GM21737 (cell line): ENCODE data around the gene HAUS7.

Experiments used
- ATAC-seq: cut with Tn5 transposase; IDR thresholded peaks from one replicate; pipeline ENCODE4 v1.9.1; 2021; ENCODE audit warnings: mild to moderate bottlenecking, moderate library complexity; ENCODE audit not compliant: unreplicated experiment

Gene HAUS7

GRCh38 chrX:153441981-153442380 lies 28.4 kb downstream of the HAUS7 start:
- ATAC-seq: no peak

DNA sequence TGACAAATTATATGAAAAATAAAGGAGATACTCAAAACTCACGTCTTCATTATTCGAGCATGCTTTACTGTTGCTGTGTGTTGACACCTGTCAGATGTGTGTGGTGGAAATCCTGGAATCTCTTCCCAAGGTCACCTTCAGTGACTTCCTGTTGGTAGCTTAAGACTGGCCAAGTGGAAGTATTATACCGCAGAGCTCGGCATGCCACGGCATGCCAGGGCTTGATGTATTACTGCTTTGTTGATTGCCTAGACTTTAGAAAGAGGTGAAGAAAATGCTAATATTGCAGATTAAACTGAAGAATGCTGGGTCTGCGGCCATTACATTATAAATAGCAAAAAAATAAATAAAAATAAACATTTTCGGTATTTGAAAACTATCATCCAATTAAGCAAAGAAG lies 29.1 kb downstream of the HAUS7 start:
- no peak for ATAC-seq

GRCh38 chrX:153440556-153441135 lies 29.7 kb downstream of the HAUS7 start:
- ATAC-seq: no peak

DNA sequence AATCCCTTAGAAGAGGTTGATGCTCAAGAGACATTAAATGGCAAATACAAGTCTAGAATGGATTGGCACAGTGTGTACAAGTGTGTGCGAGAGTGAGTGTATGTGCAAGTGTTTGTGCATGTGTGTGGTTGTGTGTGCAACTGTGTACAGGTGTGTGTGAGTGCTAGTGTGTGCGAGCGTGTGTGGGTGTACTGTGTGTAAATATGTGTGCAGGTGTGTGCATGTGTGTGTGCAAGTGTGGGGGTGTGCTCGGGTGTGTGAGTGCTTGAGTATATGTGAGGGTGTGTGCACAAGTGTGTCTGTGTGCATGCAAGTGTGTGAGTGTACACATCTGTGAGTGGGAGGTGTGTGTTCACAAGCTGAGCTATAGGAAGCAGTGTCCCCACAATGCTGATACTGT lies 30.4 kb downstream of the HAUS7 start:
- no peak for ATAC-seq

DNA sequence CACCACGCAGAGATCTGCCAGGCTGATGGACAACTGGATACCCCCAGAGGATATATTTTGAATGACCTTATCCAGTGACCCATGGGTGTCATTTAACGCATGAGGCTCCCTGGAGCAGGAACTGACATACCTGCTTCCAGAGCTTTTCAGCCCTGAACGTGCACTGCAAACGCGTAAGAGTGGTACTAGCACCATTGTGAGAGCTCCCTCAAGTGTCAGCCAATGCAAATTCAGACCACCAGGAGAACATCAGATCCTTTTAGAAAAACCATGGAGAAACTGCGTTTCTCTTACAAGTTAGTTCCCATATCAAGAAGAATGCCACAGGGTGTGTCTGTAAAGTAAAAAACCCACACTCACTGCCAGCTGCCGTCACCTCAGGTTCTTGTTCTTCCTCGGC lies 31.8 kb downstream of the HAUS7 start:
- no peak for ATAC-seq

- ATAC-seq: no peak
Observed at GRCh38 chrX:153435845-153436244, 34.5 kb downstream of the HAUS7 start.

GRCh38 chrX:153434801-153435200 lies 35.6 kb downstream of the HAUS7 start:
- no peak for ATAC-seq

- ATAC-seq: no peak
Observed at GRCh38 chrX:153433781-153434285, 36.5 kb downstream of the HAUS7 start.

DNA sequence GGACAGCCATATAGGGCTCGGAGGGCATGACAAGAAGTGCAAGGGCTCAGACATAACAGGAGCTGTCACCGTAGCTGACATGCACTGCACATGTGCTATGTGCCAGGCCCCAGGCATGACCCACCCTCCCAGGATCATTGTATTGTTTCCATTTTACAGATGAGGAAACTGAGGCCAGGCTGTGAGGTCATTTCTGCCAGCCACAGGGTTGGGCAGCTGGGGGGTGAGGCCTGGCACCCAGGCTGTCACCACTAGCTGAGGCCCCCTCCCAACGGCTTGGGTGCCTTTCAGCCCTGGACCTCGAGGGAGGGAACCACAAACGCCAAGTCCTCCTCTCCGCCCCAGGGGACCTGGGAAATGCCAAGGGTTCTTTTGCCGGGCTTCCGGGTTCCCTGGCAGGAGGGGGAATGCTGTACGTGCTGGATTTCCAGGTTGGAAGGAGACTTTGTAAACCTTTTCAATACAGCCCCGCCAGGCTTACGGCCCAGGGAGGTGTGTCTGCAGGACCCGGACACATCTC lies 37.2 kb downstream of the HAUS7 start:
- ATAC-seq: no peak

DNA sequence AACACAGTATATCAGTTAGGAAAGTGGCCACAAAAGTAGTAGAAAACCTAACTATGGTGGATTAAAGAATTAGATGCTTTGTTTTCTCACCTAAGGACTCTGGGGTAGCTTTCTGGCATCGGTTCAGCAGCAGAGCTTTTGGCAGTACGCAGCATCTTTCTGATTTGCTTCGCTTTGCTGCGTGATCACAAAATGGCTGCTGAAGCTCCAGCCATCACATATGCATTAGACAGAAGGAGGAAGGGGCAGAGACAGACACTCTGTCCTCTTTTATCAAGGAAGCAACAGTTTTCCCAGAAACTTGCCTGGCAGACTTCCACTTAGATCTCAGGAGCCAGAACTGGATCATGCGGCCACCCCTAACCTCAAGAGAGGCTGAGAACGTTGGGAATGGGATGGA lies 39.6 kb downstream of the HAUS7 start:
- no peak for ATAC-seq

DNA sequence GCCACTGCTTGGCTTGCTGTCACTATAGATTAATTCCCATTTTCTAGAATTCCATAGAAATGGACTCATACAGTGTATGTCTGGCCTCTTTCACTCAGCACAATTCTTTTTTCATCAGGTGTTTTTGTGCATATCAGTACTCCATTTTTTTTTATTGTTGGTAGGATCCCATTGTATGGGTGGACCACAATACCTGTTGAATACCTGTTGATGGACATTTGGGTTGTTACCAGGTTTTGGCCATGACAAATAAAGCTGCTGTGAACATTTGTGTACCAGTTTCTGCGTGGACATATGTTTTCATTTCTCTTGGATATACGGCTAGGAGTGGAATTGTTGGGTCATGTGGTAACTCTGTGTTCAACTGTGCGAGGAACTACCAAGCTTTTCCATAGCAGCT lies 44.2 kb downstream of the HAUS7 start:
- no peak for ATAC-seq

- ATAC-seq: no peak
Observed at GRCh38 chrX:153423652-153424051, 46.7 kb downstream of the HAUS7 start.

GRCh38 chrX:153421856-153422255 lies 48.5 kb downstream of the HAUS7 start:
- ATAC-seq: no peak

DNA sequence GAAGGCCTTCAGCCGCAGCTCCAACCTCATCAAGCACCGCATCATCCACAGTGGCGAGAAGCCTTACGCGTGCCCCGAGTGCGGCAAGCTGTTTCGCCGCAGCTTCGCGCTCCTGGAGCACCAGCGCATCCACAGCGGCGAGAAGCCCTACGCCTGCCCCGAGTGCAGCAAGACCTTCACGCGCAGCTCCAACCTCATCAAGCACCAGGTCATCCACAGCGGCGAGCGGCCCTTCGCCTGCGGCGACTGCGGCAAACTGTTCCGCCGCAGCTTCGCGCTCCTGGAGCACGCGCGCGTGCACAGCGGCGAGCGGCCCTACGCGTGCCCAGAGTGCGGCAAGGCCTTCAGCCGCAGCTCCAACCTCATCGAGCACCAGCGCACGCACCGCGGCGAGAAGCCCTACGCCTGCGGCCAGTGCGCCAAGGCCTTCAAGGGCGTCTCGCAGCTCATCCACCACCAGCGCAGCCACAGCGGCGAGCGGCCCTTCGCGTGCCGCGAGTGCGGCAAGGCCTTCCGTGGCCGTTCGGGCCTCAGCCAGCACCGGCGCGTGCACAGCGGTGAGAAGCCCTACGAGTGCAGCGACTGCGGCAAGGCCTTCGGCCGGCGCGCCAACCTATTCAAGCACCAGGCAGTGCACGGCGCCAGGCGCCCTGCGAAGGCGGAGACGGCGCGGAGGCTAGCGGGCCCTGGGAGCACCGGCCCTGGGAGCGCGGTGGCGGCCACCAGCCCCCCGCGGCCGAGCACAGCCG lies 49.4 kb downstream of the HAUS7 start:
- ATAC-seq: no peak

GRCh38 chrX:153417637-153418036 lies 52.7 kb downstream of the HAUS7 start:
- ATAC-seq: no peak

GRCh38 chrX:153416781-153417450 lies 53.5 kb downstream of the HAUS7 start:
- no peak for ATAC-seq

GRCh38 chrX:153414856-153415510 lies 55.4 kb downstream of the HAUS7 start:
- no peak for ATAC-seq

- ATAC-seq: no peak
Observed at GRCh38 chrX:153413731-153414130, 56.6 kb downstream of the HAUS7 start.

DNA sequence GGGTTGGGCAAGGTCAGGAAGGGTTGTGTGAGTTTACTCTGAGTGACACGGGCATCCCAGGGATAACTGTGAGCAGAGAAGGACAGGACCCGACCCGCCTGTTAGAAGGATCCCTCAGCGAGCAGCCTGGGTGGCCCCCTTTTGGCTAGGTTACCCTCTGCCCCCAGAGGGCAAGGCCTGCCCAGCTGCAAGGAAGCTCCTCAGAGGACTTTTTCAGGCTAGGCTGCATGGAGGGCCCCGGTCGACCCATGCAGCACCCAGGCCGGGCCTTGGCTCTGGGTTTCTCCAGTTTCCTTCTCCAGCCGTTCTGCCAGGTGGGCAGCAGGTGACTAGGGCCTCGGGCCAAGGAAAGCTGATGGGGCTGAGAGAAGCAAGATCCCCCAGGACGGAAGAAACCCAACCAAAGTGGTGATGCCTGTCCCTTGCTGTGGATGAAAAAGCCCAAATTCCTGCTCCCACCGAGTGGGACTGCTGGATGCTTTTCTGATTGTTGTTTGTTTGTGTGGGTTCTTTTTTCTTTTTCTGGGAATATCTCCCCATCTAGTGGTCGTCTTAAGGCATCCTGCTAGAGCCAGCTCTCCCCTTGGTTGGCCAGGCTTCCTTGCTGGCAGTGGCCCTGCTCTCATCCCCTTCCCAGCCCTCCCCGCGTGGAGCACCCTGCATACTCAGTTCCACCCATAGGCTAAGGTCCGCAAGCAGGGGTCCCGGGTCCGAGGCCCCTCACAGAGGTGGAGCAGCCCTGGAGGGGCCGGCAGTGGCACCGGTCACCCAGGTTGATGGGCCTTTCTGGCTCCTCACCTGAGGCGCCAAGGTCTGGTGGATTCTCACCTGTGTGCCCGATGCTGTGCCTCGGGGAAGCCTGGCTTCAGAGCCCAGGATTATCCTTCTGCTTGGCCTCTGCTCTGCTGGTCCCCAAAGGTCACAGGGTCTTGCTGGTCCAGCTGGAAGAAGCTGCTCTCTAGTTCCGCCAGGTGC lies 57.3 kb downstream of the HAUS7 start:
- ATAC-seq: no peak

GRCh38 chrX:153411988-153412574 lies 58.3 kb downstream of the HAUS7 start:
- no peak for ATAC-seq
